Transverse colon (tissue), 4 donors: Measurements from ENCODE around the gene LMF1.

Experiments used
- CTCF ChIP-seq, 5 experiments: fragments of 200-600 bp in 3 of 5; fragments of 450-650 bp in 2 of 5; sonication (generic) in 3 of 5; IDR thresholded peaks; 1 replicate in 2 of 5; 2 replicates in 3 of 5; pipeline ENCODE4 v1.5.1; 2016 to 2017; ENCODE audit warnings: antibody characterized with exemption in 5 of 5, inconsistent platforms in 3 of 5, mild to moderate bottlenecking in 2 of 5, moderate library complexity in 1 of 5
- EP300 ChIP-seq: sonication (generic); formaldehyde crosslinking; IDR thresholded peaks from one replicate; pipeline ENCODE4 v1.6.1; 2017; ENCODE audit warnings: antibody characterized with exemption, low read depth
- POLR2A ChIP-seq: fragments of 450-650 bp; IDR thresholded peaks from one replicate; pipeline ENCODE4 v1.6.1; 2016; ENCODE audit warnings: antibody characterized with exemption, mild to moderate bottlenecking, moderate library complexity
- POLR2AphosphoS5 ChIP-seq, 3 donors: sonication (generic); formaldehyde crosslinking; IDR thresholded peaks; one replicate each; pipeline ENCODE4 v1.6.1; 2016; ENCODE audit warnings: antibody characterized with exemption in 3 of 3

GRCh38 chr16:991345-991744, 20.6 kb upstream of the LMF1 start:
- TF ChIP-seq CTCF (IDR thresholded peaks at IDR 0.05) = no peak
- no peak for TF ChIP-seq POLR2A
- no peak for TF ChIP-seq POLR2AphosphoS5 (IDR thresholded peaks at IDR 0.05)
- no peak for TF ChIP-seq EP300
